HG03442 (cell line): Measurements from ENCODE around the gene RTP4.
"Not testable (repeated sequence)": the region's sequence is repeated elsewhere in the genome, so short reads cannot be mapped to it uniquely, and the experiment has no call there.

Experiments used
- ATAC-seq: cut with Tn5 transposase; IDR thresholded peaks from one replicate; pipeline ENCODE4 v1.9.1; 2021; ENCODE audit warnings: mild to moderate bottlenecking, moderate library complexity; ENCODE audit not compliant: unreplicated experiment

RTP4 gene

DNA sequence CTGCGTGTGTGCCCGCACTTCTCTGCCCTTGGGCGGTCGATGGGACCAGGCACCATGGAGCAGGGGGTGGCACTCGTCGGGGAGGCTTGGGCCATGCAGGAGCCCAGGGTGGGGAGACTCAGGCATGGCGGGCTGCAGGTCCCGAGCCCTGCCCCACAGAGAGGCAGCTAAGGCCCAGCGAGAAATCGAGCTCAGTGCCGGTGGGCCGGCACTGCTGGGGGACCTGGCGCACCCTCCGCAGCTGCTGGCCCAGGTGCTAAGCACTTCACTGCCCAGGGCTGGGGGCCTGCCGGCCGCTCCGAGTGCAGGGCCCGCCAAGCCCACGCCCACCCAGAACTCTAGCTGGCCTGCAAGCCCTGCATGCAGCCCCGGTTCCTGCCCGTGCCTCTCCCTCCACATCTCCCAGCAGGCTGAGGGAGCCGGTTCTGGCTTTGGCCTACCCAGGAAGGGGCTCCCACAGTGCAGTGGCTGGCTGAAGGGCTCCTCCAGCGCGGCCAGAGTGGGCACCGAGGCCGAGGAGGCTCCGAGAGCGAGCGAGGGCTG is 553 bp upstream of the RTP4 start:
- no peak for ATAC-seq

DNA sequence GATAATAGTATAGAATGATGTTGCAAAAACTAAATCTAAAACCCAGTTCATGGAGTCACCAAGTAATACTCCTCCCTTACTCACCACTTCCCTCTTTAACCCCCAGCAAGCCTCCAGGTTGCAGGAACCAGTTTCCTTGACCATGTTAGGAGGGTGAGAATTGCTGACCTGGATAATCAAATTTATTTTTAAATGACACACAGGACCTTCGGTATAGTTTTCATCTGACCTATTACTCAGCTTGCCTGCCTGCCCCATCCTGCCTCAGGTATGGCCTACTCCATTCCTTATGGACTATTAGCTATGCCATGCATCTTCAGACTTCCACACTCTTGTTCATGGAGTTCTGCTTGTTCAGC is 883 bp downstream of the RTP4 start:
- peak; percentile 30 for ATAC-seq

DNA sequence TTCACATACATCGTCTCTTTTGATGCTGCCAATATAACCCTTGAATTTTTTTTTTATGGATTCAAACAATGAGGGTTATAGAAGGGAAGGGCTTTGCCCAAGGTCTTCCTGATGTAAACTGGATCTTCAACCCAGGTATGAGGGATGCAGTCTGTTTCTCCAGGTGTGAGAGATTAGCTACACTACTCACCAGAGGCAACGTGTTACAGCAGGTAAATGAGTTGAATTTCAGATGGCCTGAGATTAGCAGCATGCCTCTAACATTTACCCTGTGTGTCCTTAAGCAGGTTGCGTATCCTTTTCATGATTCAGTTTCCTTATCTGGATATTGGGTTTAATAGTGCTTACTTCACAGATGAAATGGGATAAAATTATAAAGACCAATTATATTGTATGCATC is 1.9 kb downstream of the RTP4 start:
- ATAC-seq: no peak

DNA sequence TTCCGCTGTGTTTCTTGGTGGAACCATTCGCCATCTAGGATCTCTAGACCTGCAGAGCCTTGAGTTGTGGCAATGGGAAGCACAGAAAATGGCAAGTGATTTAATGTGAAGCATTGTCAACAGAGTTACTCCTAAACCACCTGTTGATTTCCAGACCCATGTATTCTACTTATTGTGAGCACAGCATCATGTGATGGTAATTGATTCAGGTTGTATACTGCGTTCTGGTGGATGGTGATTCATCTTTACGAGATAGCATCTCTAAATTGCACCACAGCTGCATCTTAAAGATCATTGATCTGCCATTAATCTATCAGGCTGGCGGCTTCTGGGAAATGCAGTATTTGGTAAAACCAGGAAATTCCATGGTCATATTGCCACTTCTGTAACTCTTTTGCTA is 7.4 kb downstream of the RTP4 start:
- ATAC-seq: no peak

DNA sequence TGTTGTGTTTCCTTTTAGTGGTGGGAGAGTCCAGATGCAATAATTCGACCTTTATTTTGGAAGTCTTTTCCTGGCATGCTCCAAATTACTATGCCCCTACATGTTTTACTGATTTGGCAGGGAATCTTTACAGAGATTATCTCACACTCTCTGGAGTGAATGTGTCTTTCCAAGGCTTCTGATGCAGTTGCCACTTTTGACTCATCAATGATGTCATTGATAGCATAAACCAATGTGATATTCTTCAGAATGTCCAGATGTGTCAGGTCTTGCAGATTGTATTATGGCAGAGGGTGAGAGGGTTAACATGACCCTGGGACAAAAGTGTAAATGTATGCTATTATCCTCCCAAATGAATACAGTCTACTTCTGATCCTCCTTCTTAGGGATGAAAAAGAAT is 9.7 kb downstream of the RTP4 start:
- ATAC-seq: no peak

DNA sequence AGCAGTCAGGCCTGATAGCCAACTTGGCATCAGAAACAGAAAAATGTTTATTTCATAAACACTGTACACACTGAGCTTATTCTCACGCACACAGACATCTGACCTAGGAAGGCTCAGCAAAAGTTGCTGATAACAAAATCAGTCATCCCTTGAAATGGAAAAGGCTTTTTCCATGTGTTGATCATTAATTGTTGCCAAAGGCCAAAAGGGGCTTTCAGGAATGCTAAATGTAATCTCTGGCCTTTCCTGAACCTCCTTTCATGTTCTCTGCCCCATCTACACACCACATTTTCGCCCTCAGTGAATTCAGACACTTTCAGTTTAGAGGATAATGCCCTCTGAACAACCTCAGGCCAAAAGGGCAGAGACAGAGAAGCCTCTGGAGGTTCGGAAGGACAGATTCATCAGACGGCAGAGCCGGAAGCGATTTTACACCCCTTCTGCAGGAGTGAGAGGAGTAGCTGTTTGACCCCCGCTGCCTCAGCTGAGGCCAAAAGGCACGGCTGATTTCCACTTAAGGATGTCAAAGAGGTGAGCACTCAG is 14.5 kb downstream of the RTP4 start:
- ATAC-seq: no peak

DNA sequence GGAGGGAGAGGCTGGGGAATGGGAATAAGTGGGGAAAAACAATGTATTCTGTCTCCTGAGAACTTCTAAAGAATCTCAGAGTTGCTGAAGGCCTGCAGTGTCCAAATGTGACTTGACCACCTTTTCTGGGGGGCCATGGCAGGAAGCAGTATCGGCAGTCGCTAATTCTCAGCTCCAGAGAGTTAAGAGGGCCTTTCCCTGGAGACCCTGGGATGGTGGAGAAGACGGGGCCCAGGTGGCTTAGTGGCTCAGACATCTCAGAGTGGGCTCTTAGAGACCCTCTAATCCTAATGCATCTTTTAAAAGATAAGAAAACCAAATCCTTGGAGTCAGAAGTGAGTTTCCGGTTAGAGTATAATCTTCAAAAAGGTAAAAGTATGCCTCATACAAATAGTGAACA is 15.1 kb downstream of the RTP4 start:
- no peak for ATAC-seq

DNA sequence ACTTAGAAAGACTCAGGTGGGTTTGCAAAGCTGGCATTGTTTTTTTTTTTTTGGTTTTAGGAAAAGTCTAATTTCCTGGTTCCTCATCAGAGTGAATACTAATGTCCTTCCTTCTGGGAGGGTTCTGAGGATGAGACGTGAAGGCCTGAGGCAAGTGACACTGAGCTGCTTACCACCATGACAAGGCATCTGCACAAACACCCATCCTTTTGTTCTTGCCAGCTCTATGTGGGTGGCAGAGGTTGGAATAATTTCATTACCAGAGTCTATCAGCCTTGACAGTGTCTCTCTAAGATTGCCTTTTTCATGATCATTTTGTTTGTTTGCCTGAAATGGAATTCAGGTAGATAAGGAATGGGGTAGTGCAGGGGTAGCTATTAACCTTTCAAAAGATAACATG is 17.1 kb downstream of the RTP4 start:
- ATAC-seq: no peak

DNA sequence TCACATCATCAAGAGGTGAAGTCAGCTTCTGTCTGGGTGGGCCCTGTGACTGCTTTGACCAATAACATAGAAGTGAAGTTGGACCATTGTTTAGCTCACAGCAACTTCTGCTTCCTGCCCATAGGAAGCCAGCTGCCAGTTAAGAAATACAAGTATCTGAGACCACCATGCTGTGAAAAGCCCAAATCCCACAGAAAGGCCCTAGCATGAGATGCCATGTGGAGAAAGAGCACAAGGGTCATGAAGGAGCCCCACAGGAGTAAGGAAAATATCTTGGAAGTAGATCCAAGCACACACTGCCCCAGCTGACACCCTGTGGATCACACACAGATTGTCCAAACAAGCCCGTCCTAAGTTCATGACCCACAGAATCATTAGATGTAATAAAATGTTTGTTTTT is 28.5 kb downstream of the RTP4 start:
- ATAC-seq: no peak

DNA sequence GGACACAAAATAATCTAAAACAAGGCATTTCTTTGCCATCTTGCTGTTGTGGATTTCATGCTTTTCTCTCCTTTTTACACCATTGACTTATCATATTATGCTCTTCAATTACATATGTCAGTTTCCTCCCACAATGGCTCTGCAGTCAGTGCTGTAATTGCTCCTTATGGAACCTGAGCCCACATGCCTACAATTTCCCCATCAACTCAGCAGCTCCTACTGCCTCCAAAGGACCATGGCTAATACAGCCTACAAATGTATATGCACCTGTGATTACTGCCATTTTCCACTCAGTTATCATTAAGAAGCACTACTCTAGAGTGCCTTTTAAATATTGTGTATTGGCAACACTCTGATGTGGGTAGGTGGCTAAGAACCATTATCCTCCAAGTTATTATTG is 30.8 kb downstream of the RTP4 start:
- ATAC-seq: no peak

DNA sequence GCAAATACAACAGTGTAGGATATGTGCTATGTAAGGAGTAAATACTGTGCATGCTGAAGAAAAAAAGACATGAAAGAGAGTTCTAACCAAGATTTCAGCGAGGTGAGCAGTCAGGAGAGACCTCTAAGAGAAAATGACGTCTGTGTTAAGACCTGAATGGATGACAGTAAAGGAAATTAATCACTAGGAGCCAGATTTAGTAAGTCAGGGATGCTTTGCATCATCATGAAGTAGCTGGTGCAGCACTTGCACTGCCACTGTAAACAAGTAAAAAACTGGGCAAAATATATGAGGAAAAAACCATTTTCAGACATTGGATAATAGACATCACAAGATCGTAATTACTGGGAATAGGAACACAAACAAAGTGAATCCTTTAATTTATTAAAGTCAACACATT is 32.6 kb downstream of the RTP4 start:
- ATAC-seq: no peak

DNA sequence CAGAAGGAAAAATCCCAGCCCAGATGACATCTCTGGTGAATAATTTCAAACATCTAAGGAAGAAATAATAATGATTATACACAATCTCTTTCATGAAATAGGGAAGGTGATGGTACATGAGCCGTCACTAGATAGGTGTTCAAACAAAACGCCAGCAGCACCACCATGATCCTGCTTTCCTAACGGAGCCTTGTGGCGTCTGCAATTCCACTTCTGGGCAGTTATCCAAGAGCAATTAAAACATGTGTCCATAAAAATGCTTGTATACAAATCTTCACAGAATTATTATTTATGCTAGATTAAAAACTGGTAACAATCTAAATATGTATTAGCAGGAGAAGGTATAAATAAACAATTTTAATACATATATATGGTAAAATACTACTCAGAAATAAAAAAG is 33.7 kb downstream of the RTP4 start:
- ATAC-seq: no peak

DNA sequence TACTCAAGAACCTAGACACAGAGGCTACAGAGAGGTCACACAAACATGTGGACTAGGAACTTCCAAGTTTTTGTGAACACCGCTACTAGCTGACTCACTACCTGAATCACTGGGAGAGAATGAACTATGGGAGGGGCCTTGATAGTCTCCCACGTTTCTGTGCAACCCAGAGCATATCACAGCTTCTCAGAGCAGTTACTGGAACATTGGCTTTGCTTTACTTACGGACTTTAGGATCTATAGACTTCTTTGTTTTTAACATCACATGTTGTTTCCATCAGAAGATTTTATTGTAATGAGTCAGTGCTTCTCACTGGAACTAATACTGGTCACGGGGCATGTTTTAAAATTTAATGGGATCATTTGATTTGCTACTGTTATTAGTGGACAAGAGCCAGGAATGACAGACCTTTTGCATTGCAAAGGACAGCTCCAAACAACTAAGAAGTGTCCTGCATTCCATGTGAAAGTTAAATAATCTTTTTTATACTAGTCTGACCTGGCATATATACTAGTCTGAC is 35.6 kb downstream of the RTP4 start:
- ATAC-seq: no peak

DNA sequence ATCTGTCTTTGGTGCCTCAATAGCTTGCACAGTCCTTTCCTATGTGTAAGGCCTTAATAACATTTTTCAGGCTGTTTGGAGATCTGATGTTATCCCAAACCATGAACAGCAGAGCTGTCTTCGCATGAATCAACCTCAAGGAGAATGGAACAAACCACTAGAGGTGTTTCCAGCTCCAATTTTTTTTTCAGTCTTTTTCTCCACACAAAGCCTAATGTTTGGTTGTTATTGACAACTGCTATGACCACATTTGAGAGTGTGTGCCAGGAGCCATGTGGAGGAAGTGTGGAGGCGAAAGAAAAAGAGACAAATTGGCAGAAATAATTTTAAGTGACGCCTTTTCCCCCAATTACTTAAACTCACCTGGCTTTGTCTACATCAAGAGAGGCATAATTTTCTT is 38.7 kb downstream of the RTP4 start:
- no peak for ATAC-seq

DNA sequence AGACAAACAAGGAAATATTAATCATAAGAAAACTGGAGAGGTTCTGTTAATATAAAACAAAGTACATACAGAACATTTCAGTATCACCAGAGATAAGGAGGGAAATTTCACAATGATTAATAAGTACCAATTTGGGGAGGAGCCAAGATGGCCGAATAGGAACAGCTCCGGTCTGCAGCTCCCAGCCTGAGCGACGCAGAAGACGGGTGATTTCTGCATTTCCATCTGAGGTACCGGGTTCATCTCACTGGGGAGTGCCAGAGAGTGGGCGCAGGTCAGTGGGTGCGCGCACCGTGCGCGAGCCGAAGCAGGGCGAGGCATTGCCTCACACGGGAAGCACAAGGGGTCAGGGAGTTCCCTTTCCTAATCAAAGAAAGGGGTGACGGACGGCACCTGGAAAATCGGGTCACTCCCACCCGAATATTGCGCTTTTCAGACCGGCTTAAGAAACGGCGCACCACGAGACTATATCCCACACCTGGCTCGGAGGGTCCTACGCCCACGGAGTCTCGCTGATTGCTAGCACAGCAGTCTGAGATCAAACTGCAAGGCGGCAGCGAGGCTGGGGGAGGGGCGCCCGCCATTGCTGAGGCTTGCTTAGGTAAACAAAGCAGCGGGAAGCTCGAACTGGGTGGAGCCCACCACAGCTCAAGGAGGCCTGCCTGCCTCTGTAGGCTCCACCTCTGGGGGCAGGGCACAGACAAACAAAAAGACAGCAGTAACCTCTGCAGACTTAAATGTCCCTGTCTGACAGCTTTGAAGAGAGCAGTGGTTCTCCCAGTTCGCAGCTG is 44.0 kb downstream of the RTP4 start:
- not testable (repeated sequence) for ATAC-seq
